ENCODE results near the gene PER1. TPM values are rescaled to one million over a fixed set of nuclear protein-coding genes. Genes with fewer than 3 reads are reported as not detected.

The PER1 gene
- total RNA-seq, 6 donors from 2014 or later, result 112 to 358 (median 288) TPM

- H3K36me3 ChIP-seq, result no peaks in the 10 kb centered on the region
- H3K4me3 ChIP-seq, result peak overlapping the region in 3 of 4 donors; percentile 43 to 66 (median 58)
- no peaks in the 10 kb centered on the region for H3K9me3 ChIP-seq
- WGBS, 2 donors, result 6 to 9% methylated on average over 10 to 24 of the region's 24 CpGs
- no peak for TF ChIP-seq POLR2AphosphoS5 (IDR thresholded peaks at IDR 0.05)
- H3K27ac ChIP-seq, result peak overlapping the region in 1 of 4 donors; percentile 1
- no peak for ATAC-seq (ENCODE audit: low FRiP score in 2 of 2)
- peaks cover 0 to 53% (median 23%) of the 10 kb centered on the region in 4 donors for H3K27me3 ChIP-seq
- H3K4me1 ChIP-seq, result peaks cover 61 to 82% (median 67%) of the 10 kb centered on the region in 4 donors
- DNase-seq, result no peak
Measured at GRCh38 chr17:8124350-8125153, 27.7 kb downstream of the PER1 start.

- Histone ChIP-seq H3K27ac (peak within 1 kb of the TSS in 1 of 4 donors; percentile 46), H3K4me1 (peaks cover 63 to 82% (median 67%) of the 10 kb centered on the region in 4 donors)
- 1 to 4% methylated on average over 28 to 29 of the region's 29 CpGs for WGBS, 2 donors
Measured at GRCh38 chr17:8123695-8124349, 28.4 kb downstream of the PER1 start, which contains the start of gene HES7. HES7 (minus strand) TSS chr17:8124106; CDS start chr17:8124084, 22 bp downstream.

GRCh38 chr17:8122924-8123694 lies 29.1 kb downstream of the PER1 start:
- Histone ChIP-seq H3K27ac (peak overlapping the region in 1 of 4 donors; percentile 46), H3K9me3 (no peaks in the 10 kb centered on the region), H3K27me3 (peaks cover 0 to 53% (median 23%) of the 10 kb centered on the region in 4 donors), H3K4me3 (peak overlapping the region in 3 of 4 donors; percentile 43 to 66 (median 58)), H3K36me3 (no peaks in the 10 kb centered on the region), H3K4me1 (peaks cover 70 to 88% (median 72%) of the 10 kb centered on the region in 4 donors)
- TF ChIP-seq POLR2A (IDR thresholded peaks at IDR 0.05) (no peak), POLR2AphosphoS5 (IDR thresholded peaks at IDR 0.05) (no peak), CTCF (IDR thresholded peaks at IDR 0.05) (no peak), EP300 (IDR thresholded peaks at IDR 0.05) (no peak)
- WGBS, 2 donors, result 2% methylated on average over 33 to 51 of the region's 55 CpGs
- DNase-seq, result peak in 1 of 2 donors; percentile 87
- ATAC-seq (ENCODE audit: low FRiP score in 2 of 2), result no peak

More at GRCh38 chr17:8123695-8124349, 28.4 kb downstream of the PER1 start, which contains the start of gene HES7:
- H3K4me3 ChIP-seq, result peak within 1 kb of the TSS in 3 of 4 donors; percentile 43 to 66 (median 58)
- DNase-seq (no peak), ATAC-seq (ENCODE audit: low FRiP score in 2 of 2) (no peak)
- no peaks in the 10 kb centered on the region for H3K36me3 ChIP-seq
- TF ChIP-seq CTCF (IDR thresholded peaks at IDR 0.05) (no peak), POLR2A (IDR thresholded peaks at IDR 0.05) (no peak), EP300 (IDR thresholded peaks at IDR 0.05) (no peak), POLR2AphosphoS5 (IDR thresholded peaks at IDR 0.05) (no peak)
- no peaks in the 10 kb centered on the region for H3K9me3 ChIP-seq
- peaks cover 0 to 53% (median 23%) of the 10 kb centered on the region in 4 donors for H3K27me3 ChIP-seq

GRCh38 chr17:8122422-8122923 lies 29.7 kb downstream of the PER1 start:
- WGBS, 2 donors, result 1 to 2% methylated on average over 26 of the region's 29 CpGs
- DNase-seq (no peak), ATAC-seq (ENCODE audit: low FRiP score in 2 of 2) (no peak)
- Histone ChIP-seq H3K27ac (peak overlapping the region in 2 of 4 donors; percentile 24 to 46), H3K4me1 (peaks cover 76 to 91% (median 78%) of the 10 kb centered on the region in 4 donors), H3K36me3 (no peaks in the 10 kb centered on the region), H3K4me3 (peak overlapping the region in 3 of 4 donors; percentile 43 to 66 (median 58)), H3K27me3 (peaks cover 0 to 52% (median 23%) of the 10 kb centered on the region in 4 donors), H3K9me3 (no peaks in the 10 kb centered on the region)
- TF ChIP-seq POLR2A (IDR thresholded peaks at IDR 0.05), result no peak
- TF ChIP-seq CTCF (IDR thresholded peaks at IDR 0.05), result no peak
- no peak for TF ChIP-seq POLR2AphosphoS5 (IDR thresholded peaks at IDR 0.05)
- no peak for TF ChIP-seq EP300 (IDR thresholded peaks at IDR 0.05)
